HG03097 (cell line): Measurements from ENCODE around the gene HCST.
"Not testable (repeated sequence)": the region's sequence is repeated elsewhere in the genome, so short reads cannot be mapped to it uniquely, and the experiment has no call there.

Experiments used
- ATAC-seq: cut with Tn5 transposase; IDR thresholded peaks from one replicate; pipeline ENCODE4 v1.9.1; 2021; ENCODE audit not compliant: unreplicated experiment, low FRiP score

Gene HCST

GRCh38 chr19:35879068-35879467 is 23.3 kb upstream of the HCST start:
- ATAC-seq = no peak

GRCh38 chr19:35879770-35880317 is 22.5 kb upstream of the HCST start:
- ATAC-seq = no peak

- ATAC-seq = no peak
Measured at GRCh38 chr19:35882114-35882832, 20.1 kb upstream of the HCST start.

- no peak for ATAC-seq
Measured at GRCh38 chr19:35883882-35884281, 18.4 kb upstream of the HCST start.

- no peak for ATAC-seq
Measured at GRCh38 chr19:35885225-35885738, 17.0 kb upstream of the HCST start.

GRCh38 chr19:35885904-35886303 is 16.4 kb upstream of the HCST start:
- ATAC-seq = no peak

- no peak for ATAC-seq
Measured at GRCh38 chr19:35887197-35887596, 15.1 kb upstream of the HCST start.

- no peak for ATAC-seq
Measured at GRCh38 chr19:35888398-35888797, 13.9 kb upstream of the HCST start.

- ATAC-seq = no peak
Measured at GRCh38 chr19:35889370-35890112, 12.8 kb upstream of the HCST start.

GRCh38 chr19:35890113-35890650 is 12.1 kb upstream of the HCST start:
- ATAC-seq = no peak

- not testable (repeated sequence) for ATAC-seq
Measured at GRCh38 chr19:35891819-35892218, 10.5 kb upstream of the HCST start.

- ATAC-seq = no peak
Measured at GRCh38 chr19:35894342-35894741, 8.0 kb upstream of the HCST start.

GRCh38 chr19:35895911-35896642 is 6.3 kb upstream of the HCST start:
- no peak for ATAC-seq

- ATAC-seq = no peak
Measured at GRCh38 chr19:35896643-35897040, 5.7 kb upstream of the HCST start.

- ATAC-seq = no peak
Measured at GRCh38 chr19:35897706-35898451, 4.5 kb upstream of the HCST start.

- no peak for ATAC-seq
Measured at GRCh38 chr19:35898499-35898809, 3.9 kb upstream of the HCST start.

- ATAC-seq = peak; percentile 32
Measured at GRCh38 chr19:35899547-35900214, 2.6 kb upstream of the HCST start.

- ATAC-seq = no peak
Measured at GRCh38 chr19:35901055-35901644, 1.2 kb upstream of the HCST start.

- no peak for ATAC-seq
Measured at GRCh38 chr19:35902870-35903475, 644 bp downstream of the HCST start.
